Fibroblast of mammary gland (primary cell): ENCODE measurements around the gene NMUR2.

Source experiments
- DNase-seq: peaks from one replicate; pipeline ENCODE4 v3.0.0-alpha.2; 2010; ENCODE audit warnings: low read depth
- H3K4me3 ChIP-seq: 2 replicates; pipeline ENCODE4 v1.5.1; 2011; ENCODE audit warnings: low read depth, mild to moderate bottlenecking, low read length, moderate library complexity; ENCODE audit not compliant: control insufficient read depth
- CTCF ChIP-seq: conservative IDR thresholded peaks from 2 replicates; pipeline ENCODE4 v1.5.1; 2011; ENCODE audit warnings: low read depth, low read length, inconsistent platforms; ENCODE audit not compliant: control insufficient read depth, insufficient read depth

The NMUR2 gene

GRCh38 chr5:152405145-152405544, at the start of gene NMUR2:
Gene NMUR2, minus strand, starts transcription at chr5:152405279. Its CDS starts 166 bp downstream, at chr5:152405113.
- no peak for TF ChIP-seq CTCF
- DNase-seq: no peak
- H3K4me3 ChIP-seq: no peak within 1 kb of the TSS

- no peak overlapping the region for H3K4me3 ChIP-seq
These were observed 38.9 kb upstream of the NMUR2 start for GRCh38 chr5:152443935-152444334.

GRCh38 chr5:152439791-152440190, 34.7 kb upstream of the NMUR2 start:
- no peak for DNase-seq
- H3K4me3 ChIP-seq: no peak overlapping the region
- TF ChIP-seq CTCF: no peak

More at GRCh38 chr5:152443935-152444334, 38.9 kb upstream of the NMUR2 start:
- no peak for DNase-seq
- no peak for TF ChIP-seq CTCF

- no peak for DNase-seq
- no peak overlapping the region for H3K4me3 ChIP-seq
- TF ChIP-seq CTCF: no peak
These were observed 32.8 kb upstream of the NMUR2 start for GRCh38 chr5:152437866-152438265.

- H3K4me3 ChIP-seq: no peak overlapping the region
- no peak for TF ChIP-seq CTCF
- DNase-seq: no peak
These were observed 22.6 kb upstream of the NMUR2 start for GRCh38 chr5:152427721-152428120.

GRCh38 chr5:152425083-152425482, 20.0 kb upstream of the NMUR2 start:
- TF ChIP-seq CTCF: no peak
- DNase-seq: no peak
- no peak overlapping the region for H3K4me3 ChIP-seq

GRCh38 chr5:152424501-152424900, 19.4 kb upstream of the NMUR2 start:
- no peak overlapping the region for H3K4me3 ChIP-seq
- DNase-seq: no peak
- no peak for TF ChIP-seq CTCF
